IPS-NIHi11 (cell line): ENCODE results near the gene SKAP1.

Source experiments
- DNase-seq: peaks from one replicate; pipeline ENCODE4 v3.0.0; 2012; ENCODE audit warnings: mixed read lengths, low spot score

The SKAP1 gene

DNA sequence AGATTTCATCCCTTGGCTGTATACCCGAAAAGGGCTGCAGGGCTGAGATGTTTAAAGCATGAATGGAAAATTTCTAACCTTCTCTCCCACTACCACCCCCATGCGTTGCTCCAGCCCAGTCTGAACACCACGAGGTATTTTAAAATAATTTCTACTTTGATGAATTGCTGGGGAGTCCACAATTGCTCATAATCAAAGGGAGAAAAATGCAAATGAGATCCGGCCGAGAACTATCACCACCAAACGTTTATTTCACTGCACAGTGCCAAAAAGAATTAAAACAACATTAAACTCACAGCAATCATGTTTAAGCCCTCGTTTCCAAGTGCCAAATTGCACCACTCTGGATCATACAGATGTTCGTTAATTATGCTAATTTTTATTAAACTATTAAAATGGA is 285.8 kb downstream of the SKAP1 start:
- DNase-seq, result no peak

DNA sequence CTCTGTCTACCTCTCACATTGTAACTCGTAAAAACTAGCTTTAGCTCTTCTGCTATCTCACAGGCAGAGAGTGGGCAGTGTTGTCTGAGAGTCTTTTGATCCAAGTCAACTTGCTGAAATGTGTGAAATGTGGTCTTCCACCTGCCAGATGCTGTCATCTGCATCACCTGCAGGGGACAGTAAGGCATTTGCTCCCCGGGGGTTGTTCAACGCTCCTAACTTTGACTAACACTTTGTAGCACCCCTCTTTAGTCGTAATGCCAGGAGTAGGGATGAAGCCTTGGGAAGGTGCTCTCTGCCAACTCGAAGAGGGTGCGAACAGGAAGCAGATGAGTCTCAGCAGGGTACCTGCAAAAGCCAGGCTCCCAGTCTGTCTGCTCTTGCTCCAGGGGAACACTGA is 286.4 kb downstream of the SKAP1 start:
- DNase-seq, result no peak

DNA sequence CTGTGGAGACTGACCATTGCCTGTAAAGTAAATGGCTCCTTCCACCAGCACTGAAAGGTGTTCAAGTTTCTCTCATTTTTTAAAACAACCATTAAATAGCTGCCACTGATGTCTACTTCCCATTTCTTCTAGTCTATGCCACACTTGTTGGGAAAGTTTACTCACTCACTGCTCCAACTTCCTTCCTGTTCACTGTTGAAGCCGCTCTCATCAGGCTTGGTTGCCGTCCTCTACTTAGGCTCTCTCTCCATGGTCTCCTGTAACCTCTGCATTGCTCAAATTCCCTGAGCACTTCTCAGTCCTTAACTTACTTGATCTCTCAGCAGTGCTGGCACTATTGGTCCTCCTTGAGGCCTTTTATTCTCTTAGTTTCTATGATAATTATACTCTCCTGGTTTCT is 290.1 kb downstream of the SKAP1 start:
- DNase-seq, result no peak

DNA sequence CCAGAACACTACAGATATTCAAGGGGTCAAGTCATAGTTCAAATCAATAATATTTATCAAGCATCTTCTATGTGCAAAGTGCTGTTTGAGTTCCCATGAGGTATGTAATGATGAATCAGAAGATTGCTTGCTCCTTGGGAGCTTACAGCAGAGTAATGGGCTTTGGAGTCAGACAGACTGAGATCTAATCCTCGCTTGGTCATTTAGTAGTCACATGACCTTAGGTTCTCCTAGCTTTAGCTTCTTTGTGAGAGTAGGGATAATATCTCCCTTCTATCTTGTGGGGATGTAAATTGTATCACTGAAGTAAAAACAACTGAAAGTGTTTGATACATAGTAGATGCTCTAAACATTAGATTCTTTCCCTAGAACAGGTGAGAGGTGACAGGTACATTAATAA is 292.4 kb downstream of the SKAP1 start:
- no peak for DNase-seq

DNA sequence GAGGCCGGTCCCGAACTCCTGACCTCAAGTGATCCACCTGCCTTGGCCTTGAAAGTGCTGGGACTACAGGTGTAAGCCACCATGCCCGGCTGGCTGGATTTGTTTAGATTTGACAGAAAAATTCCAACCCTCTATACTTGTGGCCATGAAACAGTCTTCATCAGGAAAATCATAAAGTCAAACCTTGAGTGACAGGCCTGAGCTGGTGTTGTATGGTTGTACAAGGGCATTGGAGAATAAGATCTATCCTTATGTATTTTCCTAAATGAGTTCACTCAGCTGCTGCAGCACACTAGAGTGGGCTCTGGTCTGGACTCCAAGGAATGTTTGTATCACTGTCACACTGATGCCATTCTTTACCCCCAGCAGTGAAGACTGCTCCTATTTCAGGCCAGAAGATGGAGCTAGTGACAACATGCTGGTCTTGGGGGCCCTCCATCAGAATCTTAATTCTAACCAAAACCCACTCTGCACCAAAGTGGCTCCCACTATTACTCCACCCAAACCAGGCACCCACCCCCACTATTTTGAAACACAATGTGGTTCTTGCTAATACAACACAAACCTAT is 295.0 kb downstream of the SKAP1 start:
- DNase-seq, result peak; percentile 59

DNA sequence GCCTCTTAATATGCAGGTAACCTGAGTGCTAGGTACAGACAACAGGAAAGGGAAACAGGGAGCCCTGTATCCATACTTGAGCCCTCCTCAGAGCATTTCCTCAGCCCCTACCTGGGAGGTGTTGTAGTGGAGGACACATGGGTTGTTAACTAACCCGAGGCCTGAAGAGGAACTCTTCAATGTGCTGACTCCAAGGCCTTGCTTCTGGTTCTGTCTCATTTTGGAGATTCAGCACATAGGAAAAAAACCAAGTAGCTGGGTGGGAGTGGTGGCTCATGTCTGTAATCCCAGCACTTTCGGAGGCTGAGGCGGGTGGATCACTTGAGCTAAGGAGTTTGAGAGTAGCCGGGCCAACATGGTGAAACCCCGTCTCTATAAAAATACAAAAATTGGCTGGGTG is 297.6 kb downstream of the SKAP1 start:
- DNase-seq, result no peak

DNA sequence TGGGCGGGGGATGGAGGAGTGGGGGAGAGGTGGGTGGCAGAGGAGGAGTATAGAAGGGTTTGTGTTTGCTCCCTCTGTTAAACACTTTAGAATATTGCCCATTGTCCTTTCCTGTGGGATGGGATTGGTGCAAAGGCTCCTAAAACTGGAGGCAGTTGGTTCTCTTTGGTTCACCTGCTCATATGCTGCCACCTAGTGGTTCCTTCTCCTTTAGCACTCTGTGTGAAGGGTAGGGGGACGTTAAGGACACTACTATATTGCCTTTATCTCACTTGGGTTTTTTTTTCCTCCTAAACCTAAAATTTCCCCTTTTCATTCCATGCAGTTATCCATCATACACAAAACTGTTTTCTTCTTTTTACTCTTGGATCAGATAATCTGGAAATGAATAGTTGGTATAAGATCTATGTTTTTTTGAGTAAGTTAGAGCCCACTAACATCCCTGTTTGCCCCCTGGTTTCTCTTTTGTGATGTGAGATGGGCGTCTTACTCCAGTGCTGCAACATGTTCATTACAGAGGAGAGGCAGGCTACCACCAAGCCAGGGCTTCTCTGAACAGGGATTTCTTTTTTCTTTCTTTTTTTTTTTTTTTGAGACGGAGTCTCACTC is 298.7 kb downstream of the SKAP1 start:
- DNase-seq, result peak; percentile 84

DNA sequence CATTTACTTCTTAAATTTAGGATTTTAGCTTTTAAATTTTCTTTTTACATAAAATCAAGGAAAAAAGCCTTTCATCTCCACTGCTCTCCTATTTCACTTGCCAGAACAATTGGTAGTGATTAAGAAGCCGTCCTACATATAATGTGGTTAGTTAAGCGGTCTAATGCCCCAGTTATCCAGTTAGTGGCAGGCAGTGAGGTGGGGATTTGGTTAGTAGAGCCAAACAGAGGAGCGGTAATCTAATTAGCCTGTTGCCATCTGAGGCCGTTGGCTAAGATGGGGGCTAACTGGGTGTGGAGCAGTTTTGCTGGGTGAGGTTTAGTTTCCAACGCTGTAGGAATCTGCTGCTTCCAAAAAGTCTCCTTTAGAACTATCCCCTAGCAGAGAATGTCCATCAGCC is 300.0 kb downstream of the SKAP1 start:
- DNase-seq, result no peak

DNA sequence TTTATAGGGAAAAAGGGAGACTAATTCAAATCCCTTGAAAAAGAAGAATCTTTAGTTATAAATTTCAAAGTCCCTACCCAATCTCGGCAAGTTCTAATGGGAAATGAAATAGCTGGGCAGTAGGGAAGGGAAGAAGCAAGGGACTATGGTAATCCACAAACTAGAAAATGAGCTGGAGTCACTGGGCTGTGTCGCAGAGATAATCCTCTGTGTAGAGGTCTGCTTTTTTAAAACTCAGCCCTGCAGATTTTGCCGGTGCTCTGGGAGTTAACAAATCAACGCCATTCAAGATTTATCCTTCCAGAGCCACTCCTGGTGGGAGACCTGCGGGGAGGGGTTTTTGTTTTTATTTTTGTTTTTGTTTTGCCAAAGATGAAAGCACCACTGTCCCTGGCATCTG is 301.6 kb downstream of the SKAP1 start:
- DNase-seq, result no peak

DNA sequence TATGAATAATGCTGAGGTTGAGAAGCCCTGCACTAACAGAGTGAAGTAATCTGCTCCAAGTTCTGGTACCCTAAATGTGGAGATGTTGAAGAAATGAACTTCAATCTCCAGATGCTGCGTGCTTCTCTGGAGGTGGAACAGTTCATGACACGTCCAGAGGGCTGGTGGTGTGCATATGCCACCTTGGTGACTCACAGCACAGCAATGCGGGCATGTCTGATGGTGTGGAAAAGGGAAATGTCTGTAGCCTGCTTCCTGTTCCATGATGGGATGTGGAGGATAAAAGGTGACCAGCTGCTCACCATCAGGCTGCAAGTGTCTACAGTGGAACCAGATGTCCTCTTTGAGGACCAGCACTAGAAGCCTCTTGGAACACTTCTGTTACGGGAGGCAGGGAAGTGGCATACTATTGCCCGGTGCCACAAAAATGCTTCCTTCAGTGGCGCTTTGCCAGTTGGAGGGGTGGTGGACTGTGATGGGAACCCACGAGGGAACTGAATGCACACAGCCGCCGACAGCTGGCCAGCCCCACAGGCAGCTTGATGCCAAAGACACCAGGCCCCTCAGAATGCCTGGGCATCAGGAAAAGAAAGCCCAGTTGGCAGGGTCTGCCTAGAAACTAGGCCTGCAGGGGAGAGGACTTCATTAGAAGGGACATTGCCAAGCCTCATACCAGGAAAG is 302.5 kb downstream of the SKAP1 start:
- peak; percentile 43 for DNase-seq

DNA sequence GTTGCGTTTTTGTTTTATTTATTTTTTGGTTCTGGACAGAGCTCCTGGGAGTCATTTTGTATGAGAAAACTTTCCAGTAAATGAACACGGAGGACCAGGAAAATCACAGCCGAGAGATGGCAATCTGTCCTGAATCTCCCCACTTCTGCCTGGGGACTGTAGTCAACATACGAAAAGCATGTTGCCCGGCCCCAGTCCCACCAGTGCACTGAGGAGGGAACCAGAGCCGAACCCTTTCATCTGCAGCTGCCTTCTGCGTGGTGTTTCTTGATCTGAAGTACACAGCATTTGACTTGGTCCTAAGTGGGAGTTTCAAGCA is 303.5 kb downstream of the SKAP1 start:
- no peak for DNase-seq

DNA sequence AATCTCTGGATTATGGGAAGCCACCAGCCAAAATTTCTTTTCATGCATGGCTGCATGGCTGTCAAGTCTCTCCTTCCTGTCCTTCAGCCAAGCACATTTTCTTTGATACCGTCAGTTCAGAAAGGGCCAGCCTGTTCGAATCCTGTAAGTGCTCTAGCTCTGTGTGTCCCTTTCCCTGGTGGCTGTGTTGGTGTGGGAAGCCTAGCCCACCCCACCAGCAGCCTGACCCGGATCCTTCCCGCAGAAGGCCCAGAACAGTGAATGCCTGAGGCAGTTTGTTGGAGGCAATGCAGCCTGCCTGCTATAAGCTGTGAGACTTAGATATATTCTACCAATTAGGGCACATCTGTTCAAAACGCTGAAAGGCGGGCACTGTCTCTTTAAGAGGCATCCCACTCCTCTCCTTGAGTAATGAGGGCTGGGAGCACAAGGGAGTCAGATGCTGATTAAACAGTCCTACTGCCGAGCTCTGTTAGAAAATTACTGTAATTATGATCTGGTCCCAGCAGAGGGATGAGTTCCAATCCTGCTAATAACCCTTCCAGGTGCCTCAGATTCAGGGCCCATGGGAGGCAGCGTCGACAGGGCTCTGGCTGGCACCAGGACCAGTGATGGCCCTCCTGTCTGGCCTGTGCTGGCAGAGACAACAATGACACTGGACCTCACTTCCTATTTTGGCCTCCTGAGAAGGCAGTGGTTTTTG is 304.0 kb downstream of the SKAP1 start:
- no peak for DNase-seq

DNA sequence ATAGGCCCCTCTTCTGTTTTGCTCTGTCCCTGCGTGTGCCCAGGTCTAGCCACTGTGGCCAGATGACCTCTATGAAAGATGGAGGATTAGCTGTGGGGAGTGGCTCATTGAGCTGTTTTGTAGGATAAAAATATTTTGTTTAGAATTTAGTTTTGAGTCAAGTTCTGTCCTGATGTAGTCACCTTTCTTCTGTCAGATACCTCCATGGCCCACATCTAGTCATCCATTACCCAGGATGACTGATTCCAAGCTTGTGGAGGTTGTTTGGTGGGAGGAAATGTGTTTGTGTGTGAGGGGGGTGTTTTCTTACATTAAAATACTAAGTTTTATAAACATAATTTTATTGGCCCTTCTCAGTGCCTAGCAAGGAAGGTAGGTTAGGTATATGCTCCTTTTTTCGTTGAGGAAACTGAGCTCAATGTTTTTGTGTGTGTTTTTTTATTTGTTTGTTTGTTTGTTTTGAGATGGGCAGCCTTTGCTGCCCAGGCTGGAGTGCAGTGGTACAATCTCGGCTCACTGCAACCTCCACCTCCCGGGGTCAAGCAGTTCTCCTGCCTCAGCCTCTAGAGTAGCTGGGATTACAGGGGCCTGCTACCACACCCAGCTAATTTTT is 306.1 kb downstream of the SKAP1 start:
- DNase-seq, result no peak

DNA sequence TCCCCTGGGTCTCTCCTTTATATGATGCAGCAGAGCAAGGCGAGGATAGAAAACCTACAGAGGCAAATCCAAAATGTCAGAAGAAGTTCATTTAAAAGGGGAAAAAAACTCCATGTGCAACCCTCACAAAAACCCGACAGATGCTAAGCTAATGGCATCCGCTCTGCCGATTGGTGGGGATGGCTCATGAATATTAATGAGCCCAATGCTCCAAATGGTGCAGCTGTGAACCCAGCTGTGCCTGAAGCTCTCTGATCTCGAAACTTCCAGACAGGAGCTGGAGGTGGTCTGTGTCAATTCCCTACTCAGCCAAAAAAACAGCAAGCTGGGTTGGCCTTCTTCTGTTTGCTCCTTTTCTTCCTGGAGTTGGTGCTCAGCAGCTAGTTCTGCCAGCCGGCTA is 306.9 kb downstream of the SKAP1 start:
- DNase-seq, result no peak

DNA sequence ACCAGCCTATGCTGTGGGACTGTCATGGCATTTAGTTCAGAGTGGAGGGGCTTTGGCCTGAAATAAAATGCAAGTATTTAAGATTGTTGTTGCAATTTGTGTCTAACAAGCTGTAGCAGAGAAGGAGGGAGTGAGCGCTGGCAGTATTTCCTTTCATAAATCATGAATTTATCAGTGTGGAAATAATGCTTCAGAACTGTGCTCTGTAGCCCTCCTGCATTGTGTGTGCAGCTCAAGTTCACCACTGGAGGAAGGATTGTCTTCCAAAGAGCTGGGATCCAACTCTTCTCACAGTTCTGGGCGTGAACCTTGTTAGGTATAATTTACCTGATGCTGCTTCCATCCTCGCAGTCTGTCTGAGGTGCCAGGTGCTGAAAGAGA is 307.4 kb downstream of the SKAP1 start:
- DNase-seq, result no peak

DNA sequence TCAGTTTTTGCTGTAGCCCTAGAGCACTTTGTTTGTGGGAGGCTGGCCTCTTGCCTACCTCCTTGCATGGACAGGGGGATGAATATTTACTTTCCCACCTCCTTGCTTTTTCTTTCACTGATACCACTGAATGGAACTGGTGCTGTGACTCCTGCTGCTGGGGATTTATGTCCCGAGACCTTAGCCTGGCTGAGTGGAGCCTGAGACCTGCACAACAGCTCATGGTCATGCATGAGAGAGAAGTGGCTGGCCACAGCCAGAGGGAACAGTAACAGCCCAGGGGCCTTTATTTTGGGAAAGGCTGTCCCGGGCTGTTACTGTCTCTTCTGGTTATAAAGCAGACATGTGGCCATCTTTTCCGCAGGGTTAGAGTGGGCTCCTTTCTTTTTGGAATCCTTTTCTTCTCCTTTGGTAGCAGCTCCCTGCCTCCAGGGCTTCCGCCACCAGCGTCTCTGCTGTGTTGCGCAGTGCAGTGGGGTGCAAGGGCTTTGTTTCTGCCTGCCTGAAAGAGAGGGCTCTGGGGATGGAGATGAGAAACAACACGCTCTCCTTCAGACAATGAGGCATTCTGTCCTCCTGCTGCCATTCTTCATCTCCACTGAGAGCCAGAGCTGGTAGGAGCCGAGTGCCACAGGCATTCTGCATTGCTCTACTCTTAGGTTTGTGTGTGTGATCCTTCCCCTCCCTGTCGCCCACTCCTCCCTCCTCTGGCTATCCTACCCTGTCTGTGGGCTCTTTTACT is 307.9 kb downstream of the SKAP1 start:
- no peak for DNase-seq

DNA sequence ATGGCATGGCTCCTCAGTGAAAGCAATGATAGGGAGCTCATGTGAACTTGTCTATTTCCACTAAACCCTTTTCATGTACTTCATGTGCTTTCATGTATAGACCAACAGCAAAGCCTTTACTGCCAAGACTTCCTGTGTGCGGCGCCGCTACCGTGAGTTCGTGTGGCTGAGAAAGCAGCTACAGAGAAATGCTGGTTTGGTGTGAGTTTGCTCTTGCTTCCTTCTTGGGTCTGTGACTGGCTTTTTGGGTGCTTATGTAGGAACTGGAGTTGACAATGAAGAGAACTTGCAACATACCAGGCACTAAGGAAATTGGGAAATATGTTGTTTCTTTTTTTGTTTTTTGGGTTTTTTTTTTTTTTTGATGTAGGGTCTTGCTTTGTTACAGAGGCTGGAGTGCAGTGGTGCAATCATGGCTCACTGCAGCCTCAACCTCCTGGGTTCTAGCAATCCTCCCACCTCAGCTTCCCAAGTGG is 316.8 kb downstream of the SKAP1 start:
- DNase-seq, result no peak

DNA sequence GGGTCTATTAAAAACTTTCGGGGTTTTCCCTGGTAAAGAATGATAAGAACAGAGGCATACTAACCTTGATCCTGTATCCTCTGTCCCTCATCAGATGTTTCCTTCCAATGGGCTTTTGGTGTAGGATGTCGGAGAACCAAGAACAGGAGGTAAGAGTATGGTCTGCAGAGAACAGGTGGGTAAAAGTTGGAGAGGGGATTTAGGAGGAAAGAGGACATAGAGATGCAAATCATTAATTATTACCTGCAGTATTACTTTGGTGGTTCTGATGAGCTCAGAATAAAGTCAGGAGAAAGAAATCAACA is 318.1 kb downstream of the SKAP1 start:
- DNase-seq, result no peak

DNA sequence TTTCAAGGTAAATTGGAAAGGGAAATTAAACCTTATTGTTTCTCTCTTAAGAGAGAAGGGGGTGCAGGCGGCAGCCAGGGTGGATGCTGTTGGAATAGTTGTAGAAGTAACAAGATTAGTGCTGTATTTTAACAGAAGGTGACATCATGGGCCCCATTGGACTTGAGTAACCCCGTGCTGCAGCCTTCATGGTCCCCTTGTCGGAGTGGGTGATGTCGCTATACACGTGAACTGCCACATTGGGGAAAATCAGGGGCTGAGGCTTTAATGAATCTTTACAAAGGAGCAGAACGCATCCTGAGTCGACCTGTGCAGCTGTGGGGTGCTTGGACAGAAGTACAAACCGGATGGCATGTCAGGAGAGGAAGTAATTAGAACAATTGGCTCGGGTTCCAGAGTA is 319.3 kb downstream of the SKAP1 start:
- no peak for DNase-seq

DNA sequence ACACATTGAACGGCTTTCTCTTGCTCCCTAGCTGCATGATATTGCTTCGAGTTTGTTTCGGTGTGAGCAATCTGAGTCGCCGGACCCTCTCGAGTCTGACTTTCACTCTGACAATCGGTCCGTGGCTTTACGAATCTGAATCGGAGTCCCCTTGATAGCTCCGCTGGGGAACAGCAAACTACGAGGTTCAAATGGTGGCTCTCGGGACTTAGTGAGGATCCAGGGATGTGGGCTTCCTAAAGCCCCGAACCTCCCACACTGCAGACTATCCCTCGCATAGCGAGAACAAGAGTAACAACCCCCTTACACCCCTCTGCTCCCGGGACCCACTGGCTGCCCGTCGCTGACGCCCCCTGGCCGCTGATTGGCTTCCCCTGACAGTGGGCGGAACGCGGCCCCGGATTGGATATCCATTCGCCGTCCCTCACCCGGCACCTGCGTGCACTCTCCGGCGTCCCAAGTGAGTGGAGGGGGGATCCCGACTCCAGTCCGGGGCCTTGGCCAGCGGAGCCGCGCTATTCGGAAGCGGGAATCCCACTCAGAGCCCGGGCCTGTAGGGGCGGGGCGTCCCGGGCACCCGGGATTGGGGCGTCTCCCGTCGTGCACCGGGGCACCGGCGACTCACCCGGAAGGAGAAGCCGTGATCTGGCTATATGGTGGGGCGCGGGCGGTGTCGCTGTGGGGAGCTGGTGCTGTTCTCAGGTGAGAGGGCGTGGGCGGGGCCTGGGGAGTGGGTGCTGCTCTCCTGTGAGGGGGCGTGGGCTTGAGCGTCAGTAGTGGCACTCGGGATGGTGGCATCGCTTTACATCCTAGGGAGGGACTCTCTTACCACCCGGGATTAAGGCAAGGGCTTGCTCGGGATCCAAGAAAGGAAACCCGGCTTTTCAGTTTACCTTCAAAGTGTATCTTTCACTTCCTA is 322.6 kb downstream of the SKAP1 start, which contains the start of gene SNX11:
Gene SNX11 (plus strand): TSS at position 630 of the 919 bp plus-strand sequence. CDS start 4,278 bp downstream, outside the sequence.
- peak; percentile 93 for DNase-seq

DNA sequence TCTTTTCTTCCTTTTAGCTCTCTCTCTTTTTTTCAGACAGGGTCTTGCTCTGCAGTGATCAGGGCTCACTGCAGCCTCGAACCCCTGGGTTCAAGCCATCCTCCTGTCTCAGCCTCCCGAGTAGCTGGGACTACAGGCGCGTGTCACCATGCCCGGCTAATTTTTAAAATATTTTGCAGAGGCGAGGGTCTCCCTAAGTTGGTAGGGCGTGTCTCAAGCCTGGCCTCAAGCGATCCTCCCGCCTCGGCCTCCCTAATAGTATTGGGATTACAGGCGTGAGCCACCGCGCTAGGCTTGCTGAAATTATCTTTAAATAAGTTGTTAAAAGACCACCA is 323.2 kb downstream of the SKAP1 start:
- no peak for DNase-seq
